ENCODE results near the gene LPGAT1. TPM values are rescaled to one million over a fixed set of nuclear protein-coding genes. Genes with fewer than 3 reads are reported as not detected.

LPGAT1 gene
- total RNA-seq, 1 experiment from 2014 or later, result 53.3 TPM

- H3K4me2 ChIP-seq (ENCODE audit: low read depth, low read length, poor library complexity, severe bottlenecking), result no peak overlapping the region
- no peak overlapping the region for H3K4me3 ChIP-seq (ENCODE audit: low read length)
- H3K9me2 ChIP-seq (replicated peaks; ENCODE audit: insufficient read depth, low read length), result no peaks in the 10 kb centered on the region
- H2AFZ ChIP-seq (ENCODE audit: low read length), result no peak overlapping the region
- no peaks in the 10 kb centered on the region for H3K36me3 ChIP-seq (ENCODE audit: insufficient read depth, low read length)
- H3K27ac ChIP-seq (ENCODE audit: low read length), result no peak overlapping the region
- H4K20me1 ChIP-seq (ENCODE audit: insufficient read depth, low read depth, low read length), result no peaks in the 10 kb centered on the region
- DNase-seq, result no peak
- H3K9me3 ChIP-seq (ENCODE audit: low read length), result no peaks in the 10 kb centered on the region
- H3K79me2 ChIP-seq (ENCODE audit: low read length), result no peaks in the 10 kb centered on the region
- no peaks in the 10 kb centered on the region for H3K27me3 ChIP-seq (ENCODE audit: low read length)
- no peak overlapping the region for H3K9ac ChIP-seq (ENCODE audit: low read length)
- H3K4me1 ChIP-seq (ENCODE audit: low read length), result peaks cover 27% of the 10 kb centered on the region
Measured at GRCh38 chr1:211734359-211734758, 96.2 kb downstream of the LPGAT1 start.

GRCh38 chr1:211732293-211732980 is 98.1 kb downstream of the LPGAT1 start:
- Histone ChIP-seq H2AFZ (ENCODE audit: low read length) (no peak overlapping the region), H3K79me2 (ENCODE audit: low read length) (no peaks in the 10 kb centered on the region), H3K27me3 (ENCODE audit: low read length) (no peaks in the 10 kb centered on the region), H3K4me2 (ENCODE audit: low read depth, low read length, poor library complexity, severe bottlenecking) (peak overlapping the region; percentile 53), H3K27ac (ENCODE audit: low read length) (peak overlapping the region; percentile 49), H3K9ac (ENCODE audit: low read length) (peak overlapping the region; percentile 41), H3K9me2 (replicated peaks; ENCODE audit: insufficient read depth, low read length) (no peaks in the 10 kb centered on the region), H3K4me1 (ENCODE audit: low read length) (peaks cover 27% of the 10 kb centered on the region), H3K4me3 (ENCODE audit: low read length) (peak overlapping the region; percentile 37), H4K20me1 (ENCODE audit: insufficient read depth, low read depth, low read length) (no peaks in the 10 kb centered on the region), H3K9me3 (ENCODE audit: low read length) (no peaks in the 10 kb centered on the region), H3K36me3 (ENCODE audit: insufficient read depth, low read length) (no peaks in the 10 kb centered on the region)
- DNase-seq, result no peak

- Histone ChIP-seq H3K27ac (ENCODE audit: low read length) (no peak overlapping the region; the same call in 1 of the 2 replicates), H3K36me3 (ENCODE audit: insufficient read depth, low read length) (no peaks in the 10 kb centered on the region), H3K9me3 (ENCODE audit: low read length) (no peaks in the 10 kb centered on the region), H3K4me1 (ENCODE audit: low read length) (peaks cover 27% of the 10 kb centered on the region), H3K9me2 (replicated peaks; ENCODE audit: insufficient read depth, low read length) (no peaks in the 10 kb centered on the region), H3K27me3 (ENCODE audit: low read length) (no peaks in the 10 kb centered on the region), H3K9ac (ENCODE audit: low read length) (peak overlapping the region; percentile 41; the same call in 1 of the 2 replicates), H3K4me2 (ENCODE audit: low read depth, low read length, poor library complexity, severe bottlenecking) (peak overlapping the region; percentile 53), H3K79me2 (ENCODE audit: low read length) (no peaks in the 10 kb centered on the region), H3K4me3 (ENCODE audit: low read length) (peak overlapping the region; percentile 37; the same call in 1 of the 2 replicates), H2AFZ (ENCODE audit: low read length) (no peak overlapping the region), H4K20me1 (ENCODE audit: insufficient read depth, low read depth, low read length) (no peaks in the 10 kb centered on the region)
- peak; percentile 77 for DNase-seq
Measured at GRCh38 chr1:211731456-211732292, 98.9 kb downstream of the LPGAT1 start.

GRCh38 chr1:211730347-211730746 is 100.2 kb downstream of the LPGAT1 start:
- Histone ChIP-seq H4K20me1 (ENCODE audit: insufficient read depth, low read depth, low read length) (no peaks in the 10 kb centered on the region), H3K36me3 (ENCODE audit: insufficient read depth, low read length) (no peaks in the 10 kb centered on the region), H3K4me3 (ENCODE audit: low read length) (no peak overlapping the region), H3K9ac (ENCODE audit: low read length) (no peak overlapping the region), H3K27ac (ENCODE audit: low read length) (no peak overlapping the region), H3K79me2 (ENCODE audit: low read length) (no peaks in the 10 kb centered on the region), H3K4me1 (ENCODE audit: low read length) (peaks cover 27% of the 10 kb centered on the region), H2AFZ (ENCODE audit: low read length) (no peak overlapping the region), H3K9me3 (ENCODE audit: low read length) (no peaks in the 10 kb centered on the region), H3K9me2 (replicated peaks; ENCODE audit: insufficient read depth, low read length) (no peaks in the 10 kb centered on the region), H3K27me3 (ENCODE audit: low read length) (no peaks in the 10 kb centered on the region), H3K4me2 (ENCODE audit: low read depth, low read length, poor library complexity, severe bottlenecking) (no peak overlapping the region)
- no peak for DNase-seq

GRCh38 chr1:211729238-211729637 is 101.3 kb downstream of the LPGAT1 start:
- no peak overlapping the region for H3K4me2 ChIP-seq (ENCODE audit: low read depth, low read length, poor library complexity, severe bottlenecking)
- no peak overlapping the region for H3K4me3 ChIP-seq (ENCODE audit: low read length)
- no peaks in the 10 kb centered on the region for H3K36me3 ChIP-seq (ENCODE audit: insufficient read depth, low read length)
- no peaks in the 10 kb centered on the region for H3K9me2 ChIP-seq (replicated peaks; ENCODE audit: insufficient read depth, low read length)
- no peaks in the 10 kb centered on the region for H3K79me2 ChIP-seq (ENCODE audit: low read length)
- H3K9me3 ChIP-seq (ENCODE audit: low read length), result no peaks in the 10 kb centered on the region
- no peak overlapping the region for H3K9ac ChIP-seq (ENCODE audit: low read length)
- no peaks in the 10 kb centered on the region for H4K20me1 ChIP-seq (ENCODE audit: insufficient read depth, low read depth, low read length)
- peaks cover 27% of the 10 kb centered on the region for H3K4me1 ChIP-seq (ENCODE audit: low read length)
- no peak overlapping the region for H2AFZ ChIP-seq (ENCODE audit: low read length)
- no peak for DNase-seq
- H3K27ac ChIP-seq (ENCODE audit: low read length), result no peak overlapping the region
- H3K27me3 ChIP-seq (ENCODE audit: low read length), result no peaks in the 10 kb centered on the region

GRCh38 chr1:211726467-211726995 is 104.0 kb downstream of the LPGAT1 start:
- Histone ChIP-seq H2AFZ (ENCODE audit: low read length) (no peak overlapping the region), H3K4me3 (ENCODE audit: low read length) (no peak overlapping the region), H3K9me3 (ENCODE audit: low read length) (no peaks in the 10 kb centered on the region), H4K20me1 (ENCODE audit: insufficient read depth, low read depth, low read length) (no peaks in the 10 kb centered on the region), H3K9ac (ENCODE audit: low read length) (no peak overlapping the region), H3K4me1 (ENCODE audit: low read length) (peaks cover 13% of the 10 kb centered on the region), H3K27ac (ENCODE audit: low read length) (no peak overlapping the region), H3K27me3 (ENCODE audit: low read length) (no peaks in the 10 kb centered on the region), H3K4me2 (ENCODE audit: low read depth, low read length, poor library complexity, severe bottlenecking) (no peak overlapping the region), H3K9me2 (replicated peaks; ENCODE audit: insufficient read depth, low read length) (no peaks in the 10 kb centered on the region), H3K36me3 (ENCODE audit: insufficient read depth, low read length) (no peaks in the 10 kb centered on the region), H3K79me2 (ENCODE audit: low read length) (no peaks in the 10 kb centered on the region)
- no peak for DNase-seq

GRCh38 chr1:211724687-211725196 is 105.8 kb downstream of the LPGAT1 start:
- Histone ChIP-seq H3K9me3 (ENCODE audit: low read length) (no peaks in the 10 kb centered on the region), H3K4me2 (ENCODE audit: low read depth, low read length, poor library complexity, severe bottlenecking) (no peak overlapping the region), H3K27me3 (ENCODE audit: low read length) (no peaks in the 10 kb centered on the region), H3K27ac (ENCODE audit: low read length) (no peak overlapping the region), H3K9ac (ENCODE audit: low read length) (no peak overlapping the region), H3K79me2 (ENCODE audit: low read length) (no peaks in the 10 kb centered on the region), H4K20me1 (ENCODE audit: insufficient read depth, low read depth, low read length) (no peaks in the 10 kb centered on the region), H3K4me3 (ENCODE audit: low read length) (no peak overlapping the region), H3K4me1 (ENCODE audit: low read length) (no peaks in the 10 kb centered on the region), H3K9me2 (replicated peaks; ENCODE audit: insufficient read depth, low read length) (no peaks in the 10 kb centered on the region), H3K36me3 (ENCODE audit: insufficient read depth, low read length) (no peaks in the 10 kb centered on the region), H2AFZ (ENCODE audit: low read length) (no peak overlapping the region)
- DNase-seq, result no peak

- no peak overlapping the region for H3K27ac ChIP-seq (ENCODE audit: low read length)
- H3K9me3 ChIP-seq (ENCODE audit: low read length), result no peaks in the 10 kb centered on the region
- no peaks in the 10 kb centered on the region for H4K20me1 ChIP-seq (ENCODE audit: insufficient read depth, low read depth, low read length)
- no peak overlapping the region for H3K4me3 ChIP-seq (ENCODE audit: low read length)
- H3K9ac ChIP-seq (ENCODE audit: low read length), result no peak overlapping the region
- H3K9me2 ChIP-seq (replicated peaks; ENCODE audit: insufficient read depth, low read length), result no peaks in the 10 kb centered on the region
- H3K79me2 ChIP-seq (ENCODE audit: low read length), result no peaks in the 10 kb centered on the region
- no peaks in the 10 kb centered on the region for H3K4me1 ChIP-seq (ENCODE audit: low read length)
- H3K4me2 ChIP-seq (ENCODE audit: low read depth, low read length, poor library complexity, severe bottlenecking), result no peak overlapping the region
- H3K27me3 ChIP-seq (ENCODE audit: low read length), result no peaks in the 10 kb centered on the region
- H3K36me3 ChIP-seq (ENCODE audit: insufficient read depth, low read length), result no peaks in the 10 kb centered on the region
- H2AFZ ChIP-seq (ENCODE audit: low read length), result no peak overlapping the region
- no peak for DNase-seq
Measured at GRCh38 chr1:211723273-211723672, 107.3 kb downstream of the LPGAT1 start.

Data from Karpas-422 (cell line).